Measurements from ENCODE around the gene SLC2A8. TPM values are rescaled to one million over a fixed set of nuclear protein-coding genes. Genes with fewer than 3 reads are reported as not detected.

Gene SLC2A8
- total RNA-seq, 1 experiment from 2014 or later = 8.0 TPM

- DNase-seq (ENCODE audit: extremely low read depth, low read depth) = no peak
Measured at GRCh38 chr9:127399736-127400269, 2.8 kb downstream of the SLC2A8 start.

GRCh38 chr9:127402401-127403090, 5.6 kb downstream of the SLC2A8 start:
- no peak for DNase-seq (ENCODE audit: extremely low read depth, low read depth)

GRCh38 chr9:127403507-127404192, 6.7 kb downstream of the SLC2A8 start:
- DNase-seq (ENCODE audit: extremely low read depth, low read depth) = no peak

GRCh38 chr9:127404631-127405030, 7.7 kb downstream of the SLC2A8 start:
- DNase-seq (ENCODE audit: extremely low read depth, low read depth) = no peak

GRCh38 chr9:127405344-127406125, 8.6 kb downstream of the SLC2A8 start:
- DNase-seq (ENCODE audit: extremely low read depth, low read depth) = no peak

- no peak for DNase-seq (ENCODE audit: extremely low read depth, low read depth)
Measured at GRCh38 chr9:127406799-127407491, 10.0 kb downstream of the SLC2A8 start.

- no peak for DNase-seq (ENCODE audit: extremely low read depth, low read depth)
Measured at GRCh38 chr9:127407492-127407843, 10.5 kb downstream of the SLC2A8 start.

GRCh38 chr9:127411122-127411521, 14.2 kb downstream of the SLC2A8 start:
- no peak for DNase-seq (ENCODE audit: extremely low read depth, low read depth)

GRCh38 chr9:127415141-127415540, 18.2 kb downstream of the SLC2A8 start:
- DNase-seq (ENCODE audit: extremely low read depth, low read depth) = no peak

GRCh38 chr9:127415657-127416056, 18.7 kb downstream of the SLC2A8 start:
- no peak for DNase-seq (ENCODE audit: extremely low read depth, low read depth)

- no peak for DNase-seq (ENCODE audit: extremely low read depth, low read depth)
Measured at GRCh38 chr9:127417131-127418036, 20.4 kb downstream of the SLC2A8 start.

GRCh38 chr9:127418037-127418471, 21.1 kb downstream of the SLC2A8 start:
- no peak for DNase-seq (ENCODE audit: extremely low read depth, low read depth)

GRCh38 chr9:127419348-127419747, 22.4 kb downstream of the SLC2A8 start:
- DNase-seq (ENCODE audit: extremely low read depth, low read depth) = no peak

- no peak for DNase-seq (ENCODE audit: extremely low read depth, low read depth)
Measured at GRCh38 chr9:127421057-127421456, 24.1 kb downstream of the SLC2A8 start.

GRCh38 chr9:127422133-127422782, 25.3 kb downstream of the SLC2A8 start:
- no peak for DNase-seq (ENCODE audit: extremely low read depth, low read depth)

- no peak for DNase-seq (ENCODE audit: extremely low read depth, low read depth)
Measured at GRCh38 chr9:127422787-127423186, 25.8 kb downstream of the SLC2A8 start.

- no peak for DNase-seq (ENCODE audit: extremely low read depth, low read depth)
Measured at GRCh38 chr9:127423476-127423933, 26.5 kb downstream of the SLC2A8 start.

GRCh38 chr9:127423934-127424675, 27.1 kb downstream of the SLC2A8 start, which contains the start of gene ZNF79:
ZNF79 (plus strand) TSS chr9:127424382; CDS start chr9:127424788, 406 bp downstream.
- DNase-seq (ENCODE audit: extremely low read depth, low read depth) = peak; percentile 90

Measured in NCI-H460 (cell line).